ENCODE results near the gene RFX2. TPM values are rescaled to one million over a fixed set of nuclear protein-coding genes. Genes with fewer than 3 reads are reported as not detected.
"Not testable (repeated sequence)": the region's sequence is repeated elsewhere in the genome, so short reads cannot be mapped to it uniquely, and the experiment has no call there.

The RFX2 gene
- total RNA-seq, 2 donors from 2014 or later = 21.7 to 30.3 TPM

GRCh38 chr19:6006896-6007295 is 103.4 kb downstream of the RFX2 start:
- DNase-seq (ENCODE audit: low spot score) = no peak
- no peaks in the 10 kb centered on the region for H3K27me3 ChIP-seq (replicated peaks; ENCODE audit: insufficient read depth)
- H3K27ac ChIP-seq = no peak overlapping the region
- no peak for ATAC-seq (ENCODE audit: insufficient number of reproducible peaks, low FRiP score, low read depth)
- peaks cover 32% of the 10 kb centered on the region for H3K36me3 ChIP-seq
- H3K4me3 ChIP-seq = no peak overlapping the region
- no peaks in the 10 kb centered on the region for H3K9me3 ChIP-seq
- no peaks in the 10 kb centered on the region for H3K4me1 ChIP-seq (ENCODE audit: control insufficient read depth in 1 of 2, low read depth in 2 of 2)
- TF ChIP-seq CTCF (IDR thresholded peaks at IDR 0.05) = no peak

- H3K4me3 ChIP-seq; H3K9me3 ChIP-seq; H3K4me1 ChIP-seq (ENCODE audit: control insufficient read depth in 1 of 2, low read depth in 2 of 2); H3K27me3 ChIP-seq (replicated peaks; ENCODE audit: insufficient read depth); H3K27ac ChIP-seq; ATAC-seq (ENCODE audit: insufficient number of reproducible peaks, low FRiP score, low read depth); DNase-seq (ENCODE audit: low spot score): not testable (repeated sequence)
- H3K36me3 ChIP-seq = peaks cover 35% of the 10 kb centered on the region
Measured at GRCh38 chr19:6006070-6006446, 104.2 kb downstream of the RFX2 start.

- H3K36me3 ChIP-seq = peaks cover 39% of the 10 kb centered on the region
- H3K4me3 ChIP-seq = no peak overlapping the region
- no peak for ATAC-seq (ENCODE audit: insufficient number of reproducible peaks, low FRiP score, low read depth)
- no peaks in the 10 kb centered on the region for H3K27me3 ChIP-seq (replicated peaks; ENCODE audit: insufficient read depth)
- no peak for TF ChIP-seq CTCF (IDR thresholded peaks at IDR 0.05)
- H3K9me3 ChIP-seq = no peaks in the 10 kb centered on the region
- DNase-seq (ENCODE audit: low spot score) = no peak
- no peak overlapping the region for H3K27ac ChIP-seq
- H3K4me1 ChIP-seq (ENCODE audit: control insufficient read depth in 1 of 2, low read depth in 2 of 2) = no peaks in the 10 kb centered on the region
Measured at GRCh38 chr19:6005321-6006069, 104.8 kb downstream of the RFX2 start.

GRCh38 chr19:6003976-6004375 is 106.3 kb downstream of the RFX2 start:
- Histone ChIP-seq H3K4me1 (ENCODE audit: control insufficient read depth in 1 of 2, low read depth in 2 of 2) (no peaks in the 10 kb centered on the region), H3K4me3 (no peak overlapping the region), H3K27me3 (replicated peaks; ENCODE audit: insufficient read depth) (no peaks in the 10 kb centered on the region), H3K27ac (no peak overlapping the region), H3K36me3 (peaks cover 49% of the 10 kb centered on the region), H3K9me3 (no peaks in the 10 kb centered on the region)
- DNase-seq (ENCODE audit: low spot score) (no peak), ATAC-seq (ENCODE audit: insufficient number of reproducible peaks, low FRiP score, low read depth) (no peak)
- no peak for TF ChIP-seq CTCF (IDR thresholded peaks at IDR 0.05)

GRCh38 chr19:6002591-6002990 is 107.7 kb downstream of the RFX2 start:
- Histone ChIP-seq H3K9me3 (no peaks in the 10 kb centered on the region), H3K4me3 (no peak overlapping the region), H3K36me3 (peaks cover 50% of the 10 kb centered on the region), H3K27me3 (replicated peaks; ENCODE audit: insufficient read depth) (no peaks in the 10 kb centered on the region), H3K27ac (no peak overlapping the region), H3K4me1 (ENCODE audit: control insufficient read depth in 1 of 2, low read depth in 2 of 2) (no peaks in the 10 kb centered on the region)
- ATAC-seq (ENCODE audit: insufficient number of reproducible peaks, low FRiP score, low read depth) = no peak
- DNase-seq (ENCODE audit: low spot score) = no peak
- no peak for TF ChIP-seq CTCF (IDR thresholded peaks at IDR 0.05)

All from thoracic aorta (tissue), 2 donors.